Vagina (tissue), 2 donors: ENCODE measurements around the gene H1-8.

Source experiments
- CTCF ChIP-seq, 3 experiments: fragments of 450-650 bp in 2 of 3; fragments of 200-600 bp in 1 of 3; sonication (generic) in 1 of 3; IDR thresholded peaks; one replicate each; pipeline ENCODE4 v1.5.1; 2017 to 2019; ENCODE audit warnings: antibody characterized with exemption in 3 of 3, mild to moderate bottlenecking in 2 of 3, moderate library complexity in 2 of 3
- POLR2A ChIP-seq, 2 donors: fragments of 450-650 bp; IDR thresholded peaks; one replicate each; pipeline ENCODE4 v1.6.1; 2017; ENCODE audit warnings: antibody characterized with exemption in 2 of 2, mild to moderate bottlenecking in 2 of 2, moderate library complexity in 2 of 2
- POLR2AphosphoS5 ChIP-seq, 2 donors: sonication (generic); formaldehyde crosslinking; IDR thresholded peaks; one replicate each; pipeline ENCODE4 v1.9.0; 2017; ENCODE audit warnings: antibody characterized with exemption in 2 of 2, mild to moderate bottlenecking in 2 of 2, low read depth in 1 of 2; ENCODE audit not compliant: insufficient read depth in 1 of 2

DNA sequence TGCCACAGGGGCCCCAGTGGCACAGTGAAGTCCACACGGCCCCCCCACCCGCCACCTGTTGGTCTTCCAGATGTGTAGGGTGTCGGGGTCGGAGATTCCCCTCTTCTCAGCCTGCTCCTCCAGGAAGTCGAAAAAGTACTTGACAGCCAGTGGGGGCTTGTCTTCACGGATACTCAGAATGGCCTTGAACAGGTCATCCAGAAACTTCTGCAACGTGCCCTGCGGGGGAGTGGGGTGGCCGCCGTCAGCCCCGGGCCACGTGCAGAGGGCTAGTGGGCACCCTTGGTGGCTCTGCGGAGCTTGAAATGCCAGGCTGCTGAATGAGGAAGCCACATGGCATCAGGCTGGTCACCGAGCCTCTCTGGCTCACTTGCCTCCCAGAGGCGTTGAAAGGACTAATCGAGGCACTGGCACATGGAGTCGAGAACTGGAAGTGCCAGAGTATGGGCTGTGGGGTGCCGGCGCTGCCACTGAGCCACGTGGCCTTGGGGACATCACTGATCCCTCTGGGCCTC, 16.6 kb downstream of the H1-8 start:
- no peak for TF ChIP-seq CTCF (IDR thresholded peaks at IDR 0.05)
- TF ChIP-seq POLR2A (IDR thresholded peaks at IDR 0.05): no peak
- TF ChIP-seq POLR2AphosphoS5 (IDR thresholded peaks at IDR 0.05; ENCODE audit: insufficient read depth in 1 of 2, low read depth in 1 of 2): no peak
